Central memory CD8-positive, alpha-beta T cell (primary cell): ENCODE results near the gene PCSK6.

ENCODE experiments used
- ATAC-seq: fragments of 150-1000 bp; cut with Tn5 transposase; replicated peaks from 2 replicates; pipeline ENCODE4 v1.10.0; 2022; ENCODE audit warnings: mild to moderate bottlenecking, moderate FRiP score, moderate number of reproducible peaks; ENCODE audit not compliant: poor library complexity, severe bottlenecking; ENCODE audit errors: extremely low read depth
- DNase-seq, 2 donors: peaks; one replicate each; pipeline ENCODE4 v3.0.0; 2021; ENCODE audit warnings: low spot score in 2 of 2
- H3K27ac Mint-ChIP-seq: one replicate; pipeline ENCODE4 v1.8.0; 2022; ENCODE audit warnings: low read depth, mild to moderate bottlenecking, moderate library complexity, mixed read lengths
- H3K27me3 Mint-ChIP-seq: one replicate; pipeline ENCODE4 v1.8.0; 2022; ENCODE audit warnings: mixed read lengths
- H3K36me3 Mint-ChIP-seq: one replicate; pipeline ENCODE4 v1.8.0; 2022; ENCODE audit warnings: mild to moderate bottlenecking, moderate library complexity, mixed read lengths; ENCODE audit not compliant: insufficient read depth
- H3K4me1 Mint-ChIP-seq: one replicate; pipeline ENCODE4 v1.8.0; 2022; ENCODE audit warnings: mixed read lengths
- H3K4me3 Mint-ChIP-seq: one replicate; pipeline ENCODE4 v1.8.0; 2022; ENCODE audit warnings: mild to moderate bottlenecking, moderate library complexity, mixed read lengths
- H3K9me3 Mint-ChIP-seq: one replicate; pipeline ENCODE4 v1.8.0; 2022; ENCODE audit warnings: mixed read lengths

The PCSK6 gene

DNA sequence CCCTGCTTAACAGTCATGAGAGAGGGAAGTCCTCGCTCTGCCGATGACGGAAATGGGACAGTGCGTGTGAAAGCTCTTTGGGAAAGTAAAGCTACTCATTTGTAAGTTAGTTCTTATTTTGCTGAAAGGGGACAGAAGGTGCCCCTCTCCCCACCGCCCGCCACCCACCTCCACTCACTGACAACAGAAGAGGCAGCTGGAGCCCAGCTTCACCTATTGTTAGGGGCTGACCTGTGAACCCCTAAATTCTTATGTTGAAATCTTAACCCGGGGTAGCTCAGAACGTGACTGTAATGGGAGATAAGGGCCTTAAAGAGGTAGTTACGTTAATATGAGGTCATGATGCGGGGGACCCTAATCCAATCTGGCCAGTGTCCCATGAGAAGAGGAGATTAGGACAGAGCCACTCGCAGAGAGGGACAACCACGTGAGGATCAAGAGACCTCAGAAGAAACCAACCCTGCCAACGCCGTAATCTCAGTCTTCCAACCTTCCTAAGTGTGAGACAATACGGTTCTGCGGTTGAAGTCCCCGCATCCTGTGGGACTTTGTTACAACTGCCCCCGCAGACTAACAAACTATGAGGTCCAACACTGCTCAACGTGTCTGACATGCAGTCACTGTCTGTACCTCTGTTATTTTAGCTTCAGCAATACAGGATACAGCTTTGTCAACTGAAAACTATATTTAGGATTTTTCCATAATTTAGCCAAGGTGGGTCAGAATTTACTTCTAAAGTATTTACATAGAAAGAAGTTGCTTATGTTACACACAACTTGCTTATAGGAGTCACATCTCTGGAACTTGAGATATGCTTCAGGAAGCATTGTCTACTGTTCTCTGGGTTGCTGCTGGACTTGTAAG lies 51.7 kb downstream of the PCSK6 start:
- no peak overlapping the region for H3K27ac Mint-ChIP-seq
- ATAC-seq (no peak), DNase-seq (no peak)
- no peaks in the 10 kb centered on the region for H3K9me3 Mint-ChIP-seq
- H3K4me3 Mint-ChIP-seq, result no peak overlapping the region
- no peaks in the 10 kb centered on the region for H3K4me1 Mint-ChIP-seq
- no peaks in the 10 kb centered on the region for H3K36me3 Mint-ChIP-seq
- H3K27me3 Mint-ChIP-seq, result peaks cover 58% of the 10 kb centered on the region

DNA sequence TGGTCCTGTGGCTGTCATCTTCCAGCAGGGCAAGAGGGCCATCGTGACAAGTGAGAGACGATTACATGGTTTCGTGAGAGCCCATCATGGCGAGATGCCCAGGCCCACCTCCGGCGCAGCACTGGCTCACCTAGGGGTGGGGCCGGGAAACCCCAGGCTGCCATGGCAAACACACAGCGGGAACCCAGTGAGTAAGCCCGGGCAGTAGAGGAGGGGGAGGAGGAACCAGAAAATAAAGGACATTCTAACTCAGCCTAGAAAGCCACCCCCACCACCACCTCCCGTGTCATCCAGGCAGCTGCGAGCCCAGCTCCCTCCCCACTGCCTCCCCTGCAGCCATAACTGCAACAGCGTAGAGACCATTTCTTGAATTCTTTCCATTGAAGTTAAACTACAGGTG lies 52.3 kb downstream of the PCSK6 start:
- Mint-ChIP-seq H3K36me3 (no peaks in the 10 kb centered on the region), H3K9me3 (no peaks in the 10 kb centered on the region), H3K4me3 (no peak overlapping the region), H3K27me3 (peaks cover 58% of the 10 kb centered on the region), H3K4me1 (no peaks in the 10 kb centered on the region), H3K27ac (no peak overlapping the region)
- DNase-seq (no peak), ATAC-seq (no peak)

- Mint-ChIP-seq H3K9me3 (no peaks in the 10 kb centered on the region), H3K4me1 (no peaks in the 10 kb centered on the region), H3K27me3 (peaks cover 64% of the 10 kb centered on the region)
These were observed 53.0 kb downstream of the PCSK6 start for GRCh38 chr15:101436526-101436925.

GRCh38 chr15:101435761-101436160 lies 53.7 kb downstream of the PCSK6 start:
- Mint-ChIP-seq H3K27me3 (peaks cover 69% of the 10 kb centered on the region), H3K4me3 (no peak overlapping the region), H3K4me1 (no peaks in the 10 kb centered on the region), H3K27ac (no peak overlapping the region), H3K9me3 (no peaks in the 10 kb centered on the region), H3K36me3 (no peaks in the 10 kb centered on the region)
- ATAC-seq (no peak), DNase-seq (no peak)

More at GRCh38 chr15:101436526-101436925, 53.0 kb downstream of the PCSK6 start:
- DNase-seq, result no peak
- Mint-ChIP-seq H3K27ac (no peak overlapping the region), H3K36me3 (no peaks in the 10 kb centered on the region), H3K4me3 (no peak overlapping the region)
- ATAC-seq, result no peak

- H3K36me3 Mint-ChIP-seq, result no peaks in the 10 kb centered on the region
- no peaks in the 10 kb centered on the region for H3K4me1 Mint-ChIP-seq
- ATAC-seq (no peak), DNase-seq (no peak)
- peaks cover 69% of the 10 kb centered on the region for H3K27me3 Mint-ChIP-seq
- no peak overlapping the region for H3K27ac Mint-ChIP-seq
- no peak overlapping the region for H3K4me3 Mint-ChIP-seq
- H3K9me3 Mint-ChIP-seq, result no peaks in the 10 kb centered on the region
These were observed 55.2 kb downstream of the PCSK6 start for GRCh38 chr15:101434032-101434920.

- Mint-ChIP-seq H3K36me3 (no peaks in the 10 kb centered on the region), H3K4me1 (no peaks in the 10 kb centered on the region), H3K4me3 (no peak overlapping the region), H3K9me3 (no peaks in the 10 kb centered on the region), H3K27ac (no peak overlapping the region), H3K27me3 (peaks cover 65% of the 10 kb centered on the region)
- DNase-seq (no peak), ATAC-seq (no peak)
These were observed 56.1 kb downstream of the PCSK6 start for GRCh38 chr15:101433396-101433795.

DNA sequence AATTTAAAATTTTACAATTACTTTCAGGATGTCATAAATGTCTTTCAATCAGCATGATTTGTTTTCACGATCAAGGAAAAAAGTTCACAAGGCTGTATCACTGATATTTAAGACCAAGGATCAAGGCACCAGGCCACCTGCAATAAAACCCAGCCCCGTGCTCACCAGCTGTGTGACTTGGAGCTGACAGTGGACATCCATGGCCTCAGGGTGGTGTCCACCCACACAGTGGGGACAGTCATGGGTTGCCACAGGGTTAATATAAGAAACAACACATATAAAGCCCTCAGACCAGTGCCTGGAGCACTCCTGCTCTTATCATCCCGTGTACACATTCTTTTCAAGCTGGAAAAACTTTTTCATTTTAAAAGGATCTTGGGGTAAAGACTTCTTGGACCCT lies 56.5 kb downstream of the PCSK6 start:
- ATAC-seq (no peak), DNase-seq (no peak)
- Mint-ChIP-seq H3K27ac (no peak overlapping the region), H3K36me3 (no peaks in the 10 kb centered on the region), H3K4me3 (no peak overlapping the region), H3K9me3 (no peaks in the 10 kb centered on the region), H3K27me3 (peaks cover 65% of the 10 kb centered on the region), H3K4me1 (no peaks in the 10 kb centered on the region)

DNA sequence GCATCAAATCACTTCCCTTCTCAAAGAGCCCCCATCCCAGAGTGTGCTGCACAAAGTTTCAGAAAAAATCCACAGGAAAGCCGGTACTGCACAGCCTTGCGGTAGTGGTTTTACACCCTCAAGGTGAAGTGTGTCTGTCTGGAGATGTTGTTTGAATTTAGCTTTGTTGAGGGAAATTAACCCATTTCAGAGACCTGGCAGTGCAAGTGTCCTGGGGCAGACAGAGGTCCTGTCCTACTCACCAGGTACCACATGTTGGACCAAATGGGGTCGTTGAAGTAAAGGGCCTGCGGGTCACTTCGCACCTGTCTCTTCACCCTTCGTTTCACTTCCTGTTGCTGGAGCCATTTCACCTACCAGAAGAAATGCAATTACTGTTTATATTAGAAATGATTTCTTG lies 57.8 kb downstream of the PCSK6 start:
- H3K4me1 Mint-ChIP-seq, result no peaks in the 10 kb centered on the region
- DNase-seq (no peak), ATAC-seq (no peak)
- no peaks in the 10 kb centered on the region for H3K9me3 Mint-ChIP-seq
- no peaks in the 10 kb centered on the region for H3K36me3 Mint-ChIP-seq
- peaks cover 58% of the 10 kb centered on the region for H3K27me3 Mint-ChIP-seq
- H3K27ac Mint-ChIP-seq, result no peak overlapping the region
- H3K4me3 Mint-ChIP-seq, result no peak overlapping the region

GRCh38 chr15:101431301-101431700 lies 58.2 kb downstream of the PCSK6 start:
- Mint-ChIP-seq H3K9me3 (no peaks in the 10 kb centered on the region), H3K36me3 (no peaks in the 10 kb centered on the region), H3K4me1 (no peaks in the 10 kb centered on the region), H3K4me3 (no peak overlapping the region), H3K27ac (no peak overlapping the region), H3K27me3 (peaks cover 58% of the 10 kb centered on the region)
- no peak for ATAC-seq
- DNase-seq, result no peak

DNA sequence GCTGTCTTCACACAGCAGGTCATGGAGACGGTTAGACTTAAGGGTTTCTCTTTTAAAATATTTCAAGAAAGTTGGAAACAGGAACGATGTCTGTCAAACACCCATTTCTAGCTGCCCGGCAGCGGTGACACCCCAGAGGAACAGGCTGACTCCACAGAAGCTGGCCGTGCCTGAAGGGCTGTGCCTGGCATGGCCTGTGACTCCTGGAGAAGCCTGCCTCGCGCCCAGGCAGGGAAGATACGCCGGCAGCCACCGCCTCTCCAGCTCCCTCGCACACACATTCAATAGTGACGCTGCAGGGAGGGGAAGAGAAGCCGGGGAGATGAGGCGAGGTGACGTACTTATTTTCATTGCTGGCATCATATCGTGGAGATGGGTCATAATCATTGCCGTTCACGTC lies 59.9 kb downstream of the PCSK6 start:
- no peaks in the 10 kb centered on the region for H3K9me3 Mint-ChIP-seq
- no peak for ATAC-seq
- H3K4me3 Mint-ChIP-seq, result no peak overlapping the region
- peaks cover 46% of the 10 kb centered on the region for H3K27me3 Mint-ChIP-seq
- DNase-seq, result no peak
- H3K36me3 Mint-ChIP-seq, result no peaks in the 10 kb centered on the region
- H3K27ac Mint-ChIP-seq, result no peak overlapping the region
- H3K4me1 Mint-ChIP-seq, result no peaks in the 10 kb centered on the region

DNA sequence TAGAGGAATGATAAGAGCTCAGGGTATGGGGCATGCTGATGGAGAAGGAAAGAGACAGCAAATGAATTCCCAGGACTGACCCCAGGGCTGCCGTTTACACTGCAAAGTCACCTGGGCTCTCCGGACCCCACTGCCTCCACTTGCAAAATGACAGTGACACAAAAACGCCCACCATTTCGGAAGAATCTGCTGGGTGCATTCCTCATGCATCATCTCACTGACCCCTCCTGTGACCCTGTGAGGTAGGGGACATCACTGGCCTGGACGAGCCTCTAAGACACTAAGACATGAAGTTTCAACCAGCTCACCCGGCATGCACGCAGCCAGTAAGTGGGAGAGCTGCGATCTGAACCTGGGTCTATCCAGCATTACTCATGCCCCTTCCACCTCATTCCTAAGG lies 60.3 kb downstream of the PCSK6 start:
- no peak for DNase-seq
- no peaks in the 10 kb centered on the region for H3K4me1 Mint-ChIP-seq
- no peak for ATAC-seq
- H3K9me3 Mint-ChIP-seq, result no peaks in the 10 kb centered on the region
- no peak overlapping the region for H3K27ac Mint-ChIP-seq
- no peaks in the 10 kb centered on the region for H3K36me3 Mint-ChIP-seq
- no peak overlapping the region for H3K4me3 Mint-ChIP-seq
- H3K27me3 Mint-ChIP-seq, result peaks cover 42% of the 10 kb centered on the region

- DNase-seq (no peak), ATAC-seq (no peak)
- Mint-ChIP-seq H3K36me3 (no peaks in the 10 kb centered on the region), H3K4me1 (no peaks in the 10 kb centered on the region), H3K27me3 (peaks cover 37% of the 10 kb centered on the region), H3K9me3 (no peaks in the 10 kb centered on the region), H3K4me3 (no peak overlapping the region), H3K27ac (no peak overlapping the region)
These were observed 60.7 kb downstream of the PCSK6 start for GRCh38 chr15:101428758-101429157.
